ENCODE data around the gene SH3BP5L.

- TF ChIP-seq CTCF (IDR thresholded peaks at IDR 0.05) (peak in 3 of 4 experiments; percentile 41 to 54 (median 49)), POLR2AphosphoS5 (IDR thresholded peaks at IDR 0.05) (peak; percentile 43), POLR2A (IDR thresholded peaks at IDR 0.05) (no peak)
Measured at GRCh38 chr1:248858096-248858890, 32.6 kb upstream of the SH3BP5L start.

All from gastroesophageal sphincter (tissue), 3 donors.